ENCODE measurements around the gene ADAMTSL5. TPM values are rescaled to one million over a fixed set of nuclear protein-coding genes. Genes with fewer than 3 reads are reported as not detected.

Gene ADAMTSL5
- total RNA-seq, 4 donors from 2014 or later: 17.4 to 54.8 (median 42.6) TPM

- 35 to 37% methylated on average over 21 to 22 of the region's 24 CpGs for WGBS, 2 donors
- Histone ChIP-seq H3K36me3 (peaks cover 0 to 28% (median 3%) of the 10 kb centered on the region in 3 donors), H3K27ac (no peak overlapping the region), H3K4me1 (peaks cover 0 to 91% (median 52%) of the 10 kb centered on the region in 4 donors), H3K4me3 (no peak overlapping the region), H3K9me3 (no peaks in the 10 kb centered on the region), H3K27me3 (peaks cover 2 to 68% of the 10 kb centered on the region in 2 donors)
- TF ChIP-seq EP300 (IDR thresholded peaks at IDR 0.05) (no peak), POLR2A (IDR thresholded peaks at IDR 0.05) (no peak)
- no peak for DNase-seq (ENCODE audit: low spot score in 2 of 2)
Observed at GRCh38 chr19:1471515-1472160, 41.2 kb downstream of the ADAMTSL5 start.

- TF ChIP-seq CTCF (IDR thresholded peaks at IDR 0.05) (no peak), EP300 (IDR thresholded peaks at IDR 0.05) (no peak), POLR2A (IDR thresholded peaks at IDR 0.05) (no peak)
- peaks cover 2 to 74% of the 10 kb centered on the region in 2 donors for H3K27me3 ChIP-seq
- H3K4me3 ChIP-seq: peak overlapping the region; percentile 8 to 50 (median 26)
- peaks cover 0 to 91% (median 54%) of the 10 kb centered on the region in 4 donors for H3K4me1 ChIP-seq
- WGBS, 2 donors: 34 to 37% methylated on average over 16 to 18 of the region's 28 CpGs
- H3K9me3 ChIP-seq: no peaks in the 10 kb centered on the region
- peaks cover 0 to 28% (median 3%) of the 10 kb centered on the region in 3 donors for H3K36me3 ChIP-seq
- no peak for DNase-seq (ENCODE audit: low spot score in 2 of 2)
- H3K27ac ChIP-seq: no peak overlapping the region
Observed at GRCh38 chr19:1471010-1471514, 41.8 kb downstream of the ADAMTSL5 start.

- peaks cover 0 to 28% (median 0%) of the 10 kb centered on the region in 3 donors for H3K36me3 ChIP-seq
- WGBS, 2 donors: 3 to 6% methylated on average over 18 to 43 of the region's 67 CpGs
- peaks cover 0 to 95% (median 55%) of the 10 kb centered on the region in 4 donors for H3K4me1 ChIP-seq
- peaks cover 2 to 79% of the 10 kb centered on the region in 2 donors for H3K27me3 ChIP-seq
- peak overlapping the region; percentile 8 to 50 (median 26) for H3K4me3 ChIP-seq
- no peaks in the 10 kb centered on the region for H3K9me3 ChIP-seq
- DNase-seq (ENCODE audit: low spot score in 2 of 2): no peak
- peak overlapping the region in 1 of 4 donors; percentile 43 for H3K27ac ChIP-seq
- TF ChIP-seq POLR2A (IDR thresholded peaks at IDR 0.05): no peak
- TF ChIP-seq CTCF (IDR thresholded peaks at IDR 0.05): no peak
- TF ChIP-seq EP300 (IDR thresholded peaks at IDR 0.05): no peak
Observed at GRCh38 chr19:1470305-1471009, 42.4 kb downstream of the ADAMTSL5 start.

- Histone ChIP-seq H3K27ac (peak overlapping the region in 1 of 4 donors; percentile 43), H3K4me1 (peaks cover 0 to 94% (median 54%) of the 10 kb centered on the region in 4 donors), H3K27me3 (peaks cover 2 to 80% of the 10 kb centered on the region in 2 donors), H3K9me3 (no peaks in the 10 kb centered on the region), H3K36me3 (peaks cover 0 to 28% (median 0%) of the 10 kb centered on the region in 3 donors), H3K4me3 (peak overlapping the region in 2 of 4 donors; percentile 43 to 50)
- WGBS, 2 donors: 60% methylated on average over 1 of the region's 22 CpGs; no CpG with 5 or more reads in 1 of the 2 donors
- no peak for TF ChIP-seq EP300 (IDR thresholded peaks at IDR 0.05)
- no peak for TF ChIP-seq POLR2A (IDR thresholded peaks at IDR 0.05)
- no peak for TF ChIP-seq CTCF (IDR thresholded peaks at IDR 0.05)
- DNase-seq (ENCODE audit: low spot score in 2 of 2): no peak
Observed at GRCh38 chr19:1470055-1470304, 42.8 kb downstream of the ADAMTSL5 start.

GRCh38 chr19:1469255-1470054 is 43.4 kb downstream of the ADAMTSL5 start:
- peaks cover 0 to 23% (median 0%) of the 10 kb centered on the region in 3 donors for H3K36me3 ChIP-seq
- peak overlapping the region in 1 of 4 donors; percentile 28 for H3K27ac ChIP-seq
- peaks cover 0 to 89% (median 51%) of the 10 kb centered on the region in 4 donors for H3K4me1 ChIP-seq
- TF ChIP-seq CTCF (IDR thresholded peaks at IDR 0.05): no peak
- no peak for TF ChIP-seq EP300 (IDR thresholded peaks at IDR 0.05)
- no peak for TF ChIP-seq POLR2A (IDR thresholded peaks at IDR 0.05)
- DNase-seq (ENCODE audit: low spot score in 2 of 2): no peak
- H3K4me3 ChIP-seq: peak overlapping the region in 2 of 4 donors; percentile 43 to 50
- H3K9me3 ChIP-seq: no peaks in the 10 kb centered on the region
- WGBS, 2 donors: 16% methylated on average over 21 of the region's 117 CpGs; no CpG with 5 or more reads in 1 of the 2 donors
- H3K27me3 ChIP-seq: peaks cover 2 to 80% of the 10 kb centered on the region in 2 donors
